Central memory CD8-positive, alpha-beta T cell (primary cell): Measurements from ENCODE around the gene C16orf95.
"Not testable (repeated sequence)": the region's sequence is repeated elsewhere in the genome, so short reads cannot be mapped to it uniquely, and the experiment has no call there.

ENCODE experiments used
- ATAC-seq: fragments of 150-1000 bp; cut with Tn5 transposase; replicated peaks from 2 replicates; pipeline ENCODE4 v1.10.0; 2022; ENCODE audit warnings: mild to moderate bottlenecking, moderate FRiP score, moderate number of reproducible peaks; ENCODE audit not compliant: poor library complexity, severe bottlenecking; ENCODE audit errors: extremely low read depth
- DNase-seq, 2 donors: peaks; one replicate each; pipeline ENCODE4 v3.0.0; 2021; ENCODE audit warnings: low spot score in 2 of 2
- H3K27ac Mint-ChIP-seq: one replicate; pipeline ENCODE4 v1.8.0; 2022; ENCODE audit warnings: low read depth, mild to moderate bottlenecking, moderate library complexity, mixed read lengths
- H3K27me3 Mint-ChIP-seq: one replicate; pipeline ENCODE4 v1.8.0; 2022; ENCODE audit warnings: mixed read lengths
- H3K36me3 Mint-ChIP-seq: one replicate; pipeline ENCODE4 v1.8.0; 2022; ENCODE audit warnings: mild to moderate bottlenecking, moderate library complexity, mixed read lengths; ENCODE audit not compliant: insufficient read depth
- H3K4me1 Mint-ChIP-seq: one replicate; pipeline ENCODE4 v1.8.0; 2022; ENCODE audit warnings: mixed read lengths
- H3K4me3 Mint-ChIP-seq: one replicate; pipeline ENCODE4 v1.8.0; 2022; ENCODE audit warnings: mild to moderate bottlenecking, moderate library complexity, mixed read lengths
- H3K9me3 Mint-ChIP-seq: one replicate; pipeline ENCODE4 v1.8.0; 2022; ENCODE audit warnings: mixed read lengths

C16orf95 gene

GRCh38 chr16:87316923-87317749 lies at the start of gene C16orf95:
Gene C16orf95, minus strand, starts transcription at chr16:87317392. Its CDS starts 150 bp downstream, at chr16:87317242.
- peaks cover 17% of the 10 kb centered on the region for H3K4me1 Mint-ChIP-seq
- H3K36me3 Mint-ChIP-seq: peaks cover 12% of the 10 kb centered on the region
- DNase-seq (peak; percentile 95 to 99), ATAC-seq (peak; percentile 97)
- no peaks in the 10 kb centered on the region for H3K9me3 Mint-ChIP-seq
- H3K27ac Mint-ChIP-seq: peak within 1 kb of the TSS; percentile 93
- H3K27me3 Mint-ChIP-seq: no peaks in the 10 kb centered on the region
- H3K4me3 Mint-ChIP-seq: peak within 1 kb of the TSS; percentile 96

- Mint-ChIP-seq H3K9me3 (no peaks in the 10 kb centered on the region), H3K36me3 (peaks cover 14% of the 10 kb centered on the region), H3K27ac (peak overlapping the region; percentile 73), H3K4me3 (no peak overlapping the region), H3K27me3 (no peaks in the 10 kb centered on the region), H3K4me1 (peaks cover 58% of the 10 kb centered on the region)
- DNase-seq (no peak), ATAC-seq (no peak)
Observed at GRCh38 chr16:87366930-87367329, 49.7 kb upstream of the C16orf95 start.

- no peak for DNase-seq
- Mint-ChIP-seq H3K4me3 (no peak overlapping the region), H3K4me1 (peaks cover 53% of the 10 kb centered on the region), H3K9me3 (no peaks in the 10 kb centered on the region), H3K36me3 (peaks cover 15% of the 10 kb centered on the region), H3K27ac (peak overlapping the region; percentile 73), H3K27me3 (no peaks in the 10 kb centered on the region)
- no peak for ATAC-seq
Observed at GRCh38 chr16:87366288-87366687, 49.1 kb upstream of the C16orf95 start.

GRCh38 chr16:87365021-87365713 lies 48.0 kb upstream of the C16orf95 start:
- Mint-ChIP-seq H3K4me3 (no peak overlapping the region), H3K4me1 (peaks cover 48% of the 10 kb centered on the region)

GRCh38 chr16:87363771-87364455 lies 46.7 kb upstream of the C16orf95 start:
- DNase-seq: no peak
- no peak overlapping the region for H3K4me3 Mint-ChIP-seq
- H3K36me3 Mint-ChIP-seq: peaks cover 25% of the 10 kb centered on the region
- H3K4me1 Mint-ChIP-seq: peaks cover 37% of the 10 kb centered on the region
- H3K9me3 Mint-ChIP-seq: no peaks in the 10 kb centered on the region
- ATAC-seq: no peak
- H3K27ac Mint-ChIP-seq: peak overlapping the region; percentile 73
- no peaks in the 10 kb centered on the region for H3K27me3 Mint-ChIP-seq

More at GRCh38 chr16:87365021-87365713, 48.0 kb upstream of the C16orf95 start:
- Mint-ChIP-seq H3K27me3 (no peaks in the 10 kb centered on the region), H3K36me3 (peaks cover 20% of the 10 kb centered on the region), H3K27ac (peak overlapping the region; percentile 73), H3K9me3 (no peaks in the 10 kb centered on the region)
- ATAC-seq: no peak
- DNase-seq: no peak

- H3K9me3 Mint-ChIP-seq, H3K27me3 Mint-ChIP-seq, H3K4me3 Mint-ChIP-seq, DNase-seq, ATAC-seq, H3K27ac Mint-ChIP-seq: not testable (repeated sequence)
- peaks cover 30% of the 10 kb centered on the region for H3K4me1 Mint-ChIP-seq
- H3K36me3 Mint-ChIP-seq: peaks cover 25% of the 10 kb centered on the region
Observed at GRCh38 chr16:87362828-87363559, 45.8 kb upstream of the C16orf95 start.

GRCh38 chr16:87361916-87362619 lies 44.9 kb upstream of the C16orf95 start:
- Mint-ChIP-seq H3K36me3 (peaks cover 25% of the 10 kb centered on the region), H3K4me3 (no peak overlapping the region), H3K4me1 (peaks cover 20% of the 10 kb centered on the region), H3K9me3 (no peaks in the 10 kb centered on the region), H3K27me3 (no peaks in the 10 kb centered on the region), H3K27ac (no peak overlapping the region)
- DNase-seq (no peak), ATAC-seq (no peak)

- peaks cover 26% of the 10 kb centered on the region for H3K36me3 Mint-ChIP-seq
- H3K4me3 Mint-ChIP-seq: no peak overlapping the region
- no peak for DNase-seq
- ATAC-seq: no peak
- no peak overlapping the region for H3K27ac Mint-ChIP-seq
- peaks cover 14% of the 10 kb centered on the region for H3K4me1 Mint-ChIP-seq
- no peaks in the 10 kb centered on the region for H3K9me3 Mint-ChIP-seq
- H3K27me3 Mint-ChIP-seq: no peaks in the 10 kb centered on the region
Observed at GRCh38 chr16:87360862-87361610, 43.8 kb upstream of the C16orf95 start.

GRCh38 chr16:87359121-87359520 lies 41.9 kb upstream of the C16orf95 start:
- no peak for DNase-seq
- H3K27ac Mint-ChIP-seq: no peak overlapping the region
- H3K36me3 Mint-ChIP-seq: peaks cover 26% of the 10 kb centered on the region
- H3K4me3 Mint-ChIP-seq: no peak overlapping the region
- peaks cover 5% of the 10 kb centered on the region for H3K4me1 Mint-ChIP-seq
- no peaks in the 10 kb centered on the region for H3K27me3 Mint-ChIP-seq
- H3K9me3 Mint-ChIP-seq: no peaks in the 10 kb centered on the region
- ATAC-seq: no peak

GRCh38 chr16:87358696-87359095 lies 41.5 kb upstream of the C16orf95 start:
- H3K4me1 Mint-ChIP-seq: peaks cover 4% of the 10 kb centered on the region
- H3K4me3 Mint-ChIP-seq: no peak overlapping the region
- H3K27ac Mint-ChIP-seq: no peak overlapping the region
- DNase-seq: no peak
- peaks cover 22% of the 10 kb centered on the region for H3K36me3 Mint-ChIP-seq
- no peak for ATAC-seq
- H3K9me3 Mint-ChIP-seq: no peaks in the 10 kb centered on the region
- no peaks in the 10 kb centered on the region for H3K27me3 Mint-ChIP-seq

- Mint-ChIP-seq H3K4me1 (no peaks in the 10 kb centered on the region), H3K27me3 (no peaks in the 10 kb centered on the region), H3K27ac (no peak overlapping the region), H3K9me3 (no peaks in the 10 kb centered on the region), H3K36me3 (peaks cover 19% of the 10 kb centered on the region), H3K4me3 (no peak overlapping the region)
- DNase-seq: no peak
- no peak for ATAC-seq
Observed at GRCh38 chr16:87358250-87358649, 41.1 kb upstream of the C16orf95 start.
